ENCODE measurements around the gene MAD1L1.

Gene MAD1L1

GRCh38 chr7:1993776-1994740 is 238.7 kb downstream of the MAD1L1 start:
- DNase-seq: no peak

- DNase-seq: no peak
These were observed 239.6 kb downstream of the MAD1L1 start for GRCh38 chr7:1993031-1993695.

DNA sequence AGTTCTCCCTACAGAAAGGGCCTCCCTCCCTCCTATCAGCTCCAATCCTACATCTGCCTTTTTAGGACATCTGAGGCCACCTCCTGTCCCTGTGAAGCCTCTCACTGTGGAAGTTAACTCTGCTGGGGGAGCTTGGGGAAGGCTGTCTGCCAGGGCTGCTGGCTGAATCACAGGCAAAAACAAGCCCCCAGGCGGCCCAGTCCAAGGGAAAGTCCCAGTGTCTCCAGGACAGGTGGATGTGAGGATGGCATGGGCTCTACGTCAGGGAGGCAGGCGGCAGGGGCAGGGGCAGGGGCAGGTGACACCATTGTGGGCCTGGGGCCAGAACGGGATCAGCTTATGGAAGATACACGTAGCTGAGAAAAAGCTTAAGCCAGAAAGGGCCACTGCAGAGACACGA is 240.2 kb downstream of the MAD1L1 start:
- DNase-seq: no peak

DNA sequence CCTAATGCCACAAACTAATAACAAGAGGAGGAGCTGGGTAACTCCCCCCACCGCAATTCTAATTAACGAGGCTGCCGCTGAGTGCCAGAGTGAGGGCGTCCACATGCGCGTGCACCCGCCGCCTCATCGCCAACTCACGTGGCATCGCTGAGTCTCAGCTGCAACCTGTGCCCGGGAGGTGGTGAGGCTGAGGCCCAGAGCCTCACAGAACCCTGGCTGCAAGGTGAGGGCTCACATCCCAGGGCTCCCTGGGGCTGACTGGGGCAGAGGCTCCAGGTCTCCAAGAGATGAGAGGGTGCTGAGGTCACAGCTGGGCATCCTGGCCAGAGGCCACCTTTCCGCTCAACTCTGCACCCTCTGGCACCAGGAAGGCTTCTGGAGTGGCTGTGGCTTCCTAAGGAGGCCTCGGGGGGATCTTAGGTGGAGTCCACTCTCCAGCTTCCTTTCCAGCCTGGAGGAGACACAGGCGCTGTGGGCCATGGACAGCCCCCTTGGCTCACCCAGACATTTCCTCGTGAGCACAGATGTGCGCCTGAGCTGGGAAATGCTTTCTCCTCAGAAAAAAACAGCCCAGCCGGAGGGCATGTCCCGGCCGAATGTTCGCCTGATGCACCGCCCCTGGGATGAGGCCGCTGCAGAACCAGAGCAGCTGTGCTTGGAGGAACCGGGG is 242.6 kb downstream of the MAD1L1 start:
- DNase-seq: no peak

DNA sequence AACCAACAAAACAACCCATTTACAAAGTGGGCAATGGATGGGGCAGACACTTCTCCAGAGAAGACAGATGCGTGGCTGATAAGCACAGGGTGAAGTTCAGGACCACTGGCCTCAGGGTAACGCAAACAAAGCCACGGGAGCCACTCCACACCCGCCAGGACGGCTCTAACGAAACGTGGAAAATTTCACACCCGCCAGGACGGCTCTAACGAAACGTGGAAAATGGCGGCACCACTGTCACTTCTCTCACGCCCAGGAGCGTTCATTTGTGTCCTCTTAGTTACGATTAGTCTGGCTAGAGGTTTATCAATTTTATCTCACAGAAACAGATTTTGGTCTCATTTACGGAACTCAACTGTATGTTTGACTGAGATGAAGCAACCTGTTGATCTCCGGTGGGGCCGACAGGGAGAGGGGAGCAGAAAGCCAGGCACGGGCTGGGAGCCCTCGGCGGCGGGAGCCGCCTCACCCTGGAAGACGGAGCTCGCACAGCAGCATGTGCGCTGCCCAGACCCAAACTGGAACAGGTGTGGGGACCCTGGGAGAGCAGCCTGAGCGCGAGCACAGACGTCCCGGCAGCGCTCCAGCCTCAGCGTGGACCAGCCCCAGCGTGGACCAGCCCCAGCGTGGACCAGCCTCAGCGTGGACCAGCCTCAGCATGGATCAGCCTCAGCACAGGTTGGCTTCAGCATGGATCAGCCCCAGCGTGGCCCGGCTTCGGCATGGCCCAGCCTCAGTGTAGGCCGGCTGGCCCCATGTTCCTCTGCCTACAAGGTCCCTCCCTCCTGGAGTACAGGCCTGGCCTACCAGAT is 243.5 kb downstream of the MAD1L1 start:
- no peak for DNase-seq

- DNase-seq: no peak
These were observed 244.2 kb downstream of the MAD1L1 start for GRCh38 chr7:1988533-1988930.

GRCh38 chr7:1987591-1988532 is 244.9 kb downstream of the MAD1L1 start:
- no peak for DNase-seq

GRCh38 chr7:1987084-1987535 is 245.6 kb downstream of the MAD1L1 start:
- DNase-seq: no peak

DNA sequence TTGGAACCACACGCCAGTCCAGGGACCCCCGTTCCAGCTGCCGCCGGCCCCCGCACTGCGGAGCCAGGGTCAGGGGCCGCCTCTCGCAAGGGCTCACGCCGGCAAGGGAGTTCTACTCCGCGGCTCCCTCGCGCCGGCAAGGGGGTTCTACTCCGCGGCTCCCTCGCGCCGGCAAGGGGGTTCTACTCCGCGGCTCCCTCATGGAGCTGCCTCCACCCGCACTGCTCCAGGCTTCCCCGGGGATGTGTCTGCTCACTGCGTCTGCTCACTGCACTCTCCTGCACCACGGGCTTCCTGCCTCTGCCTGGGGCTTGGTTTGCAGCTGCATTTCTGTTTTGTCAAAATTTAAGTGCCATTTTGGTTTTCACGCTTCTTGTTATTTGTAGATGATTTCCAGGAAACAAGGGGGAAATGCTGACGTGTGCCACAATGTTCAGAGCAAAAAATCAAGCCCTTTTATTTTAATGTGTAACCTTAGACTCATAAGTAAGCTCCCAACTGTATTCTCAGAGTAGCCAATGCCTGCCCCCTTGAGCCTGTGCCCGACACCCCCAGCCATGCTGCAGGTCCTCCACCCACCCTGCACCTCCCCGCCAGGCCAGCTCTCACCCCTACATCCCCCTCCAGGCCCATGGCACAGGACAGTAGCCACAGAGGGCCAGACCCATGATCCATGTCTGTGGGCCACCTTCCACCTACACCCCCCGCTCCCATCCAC is 246.2 kb downstream of the MAD1L1 start:
- DNase-seq: no peak

- DNase-seq: no peak
These were observed 246.8 kb downstream of the MAD1L1 start for GRCh38 chr7:1985936-1986335.

DNA sequence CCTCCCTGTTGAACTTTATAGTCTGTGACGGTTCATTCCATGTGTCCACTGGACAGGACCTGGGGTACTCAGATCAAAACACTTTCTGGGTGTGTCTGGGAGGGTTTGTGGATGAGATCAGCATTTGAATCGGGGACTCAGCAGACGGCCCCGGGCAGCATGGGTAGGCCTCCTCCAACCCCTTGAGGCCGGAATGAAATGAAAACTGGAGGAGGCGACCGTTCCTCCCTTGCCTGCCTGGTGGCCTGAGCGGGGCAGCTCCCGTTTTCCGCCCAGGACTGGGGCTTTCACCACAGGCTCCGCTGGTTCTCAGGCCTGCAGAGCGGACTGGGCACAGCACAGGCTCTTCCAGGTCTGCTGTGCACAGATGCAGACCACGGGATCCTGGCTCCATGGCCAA is 247.7 kb downstream of the MAD1L1 start:
- no peak for DNase-seq

- no peak for DNase-seq
These were observed 250.9 kb downstream of the MAD1L1 start for GRCh38 chr7:1981878-1982230.

- no peak for DNase-seq
These were observed 251.4 kb downstream of the MAD1L1 start for GRCh38 chr7:1981201-1981877.

- DNase-seq: no peak
These were observed 252.9 kb downstream of the MAD1L1 start for GRCh38 chr7:1979591-1980560.

- DNase-seq: no peak
These were observed 253.8 kb downstream of the MAD1L1 start for GRCh38 chr7:1978656-1979590.

DNA sequence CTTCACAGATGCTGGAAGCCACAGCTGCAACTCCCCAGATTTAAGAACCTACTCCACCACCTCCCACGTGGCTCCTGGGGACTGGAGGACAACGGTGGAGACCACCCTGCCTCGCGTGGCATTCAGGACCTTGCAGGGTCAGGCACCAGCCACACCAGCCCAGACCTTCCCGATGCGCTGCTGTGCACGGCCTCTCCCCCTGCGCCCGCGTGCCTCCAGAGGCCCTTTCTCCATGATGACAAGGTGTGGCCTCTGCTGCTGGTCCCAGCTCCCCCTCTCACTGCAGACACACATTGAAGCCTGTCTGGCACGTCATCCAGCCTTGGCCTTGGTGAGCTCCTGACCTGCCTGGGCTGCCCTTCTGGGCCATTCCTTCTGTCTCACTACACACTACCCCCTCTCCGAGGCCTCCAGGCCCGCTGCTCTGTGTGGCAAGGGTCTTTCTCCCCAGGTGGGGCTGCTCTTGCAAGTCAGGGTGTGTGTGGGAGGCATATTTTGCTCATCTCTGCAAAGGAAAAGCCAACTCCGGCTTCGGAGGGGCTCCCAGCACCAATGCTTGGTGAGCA is 254.8 kb downstream of the MAD1L1 start:
- no peak for DNase-seq

- DNase-seq: no peak
These were observed 255.5 kb downstream of the MAD1L1 start for GRCh38 chr7:1977059-1977875.
